Breast epithelium (tissue), 4 donors: Measurements from ENCODE around the gene BTBD19. TPM values are rescaled to one million over a fixed set of nuclear protein-coding genes. Genes with fewer than 3 reads are reported as not detected.

Experiments
- DNase-seq, 2 donors: peaks; one replicate each; pipeline ENCODE4 v3.0.0-alpha.2; 2019; ENCODE audit warnings: low spot score in 2 of 2
- H3K27ac ChIP-seq, 2 donors: fragments of 200-600 bp; sonication (generic) in 1 of 2; one replicate each; pipeline ENCODE4 v1.5.1; 2016 to 2019; ENCODE audit warnings: mild to moderate bottlenecking in 1 of 2
- H3K27me3 ChIP-seq, 2 donors: fragments of 200-600 bp; sonication (generic) in 1 of 2; one replicate each; pipeline versions ENCODE4 v1.5.1 to v1.6.0; 2017 to 2019; ENCODE audit warnings: control low read depth in 1 of 2, mild to moderate bottlenecking in 1 of 2
- H3K36me3 ChIP-seq: fragments of 200-600 bp; one replicate; pipeline ENCODE4 v1.5.1; 2019
- H3K4me1 ChIP-seq, 2 donors: fragments of 200-600 bp; sonication (generic); one replicate each; pipeline ENCODE4 v1.5.1; 2016 to 2019; ENCODE audit warnings: control low read depth in 1 of 2
- H3K4me3 ChIP-seq, 3 donors: fragments of 200-600 bp; sonication (generic); 1 replicate in 2 of 3; 2 replicates in 1 of 3; pipeline ENCODE4 v1.5.1; 2016 to 2019; ENCODE audit warnings: mild to moderate bottlenecking in 3 of 3, moderate library complexity in 2 of 3
- H3K9me3 ChIP-seq, 2 donors: fragments of 200-600 bp; sonication (generic) in 1 of 2; one replicate each; pipeline ENCODE4 v1.5.1; 2016 to 2019; ENCODE audit warnings: control low read depth in 1 of 2
- CTCF ChIP-seq, 3 donors: fragments of 450-650 bp; IDR thresholded peaks; one replicate each; pipeline ENCODE4 v1.5.1; 2016 to 2017; ENCODE audit warnings: antibody characterized with exemption in 3 of 3, mild to moderate bottlenecking in 3 of 3, moderate library complexity in 3 of 3
- POLR2A ChIP-seq: fragments of 450-650 bp; IDR thresholded peaks from one replicate; pipeline ENCODE4 v1.6.1; 2016; ENCODE audit warnings: antibody characterized with exemption, mild to moderate bottlenecking, moderate library complexity
- POLR2AphosphoS5 ChIP-seq, 3 donors: sonication (generic); formaldehyde crosslinking; IDR thresholded peaks; one replicate each; pipeline ENCODE4 v1.6.1; 2017; ENCODE audit warnings: antibody characterized with exemption in 3 of 3
- intact Hi-C: fragments of 100-400 bp; cut with DNase I; formaldehyde crosslinking; loops from one replicate; pipeline ENCODE4 v1.15.1; 2023; ENCODE audit warnings: low total_unique reads
- total RNA-seq, 3 donors: library from RNA; depleted of rRNA; stranded (reverse); fragments of >200 nt; gene quantifications; one replicate each; pipeline ENCODE4 v1.1.0, GENCODE V29; 2016

BTBD19 gene
- total RNA-seq, 3 donors from 2014 or later, result 3.8 to 7.0 (median 6.9) TPM

GRCh38 chr1:44778705-44779576, 29.4 kb upstream of the BTBD19 start:
- H3K27ac ChIP-seq, result no peak overlapping the region
- no peak overlapping the region for H3K4me3 ChIP-seq
- intact Hi-C loops, result no loop called here
- DNase-seq, result no peak
- TF ChIP-seq POLR2AphosphoS5 (IDR thresholded peaks at IDR 0.05) (no peak), CTCF (IDR thresholded peaks at IDR 0.05) (no peak), POLR2A (no peak)
- H3K4me1 ChIP-seq, result peaks cover 0 to 9% of the 10 kb centered on the region in 2 donors
- H3K27me3 ChIP-seq, result no peaks in the 10 kb centered on the region
- no peaks in the 10 kb centered on the region for H3K36me3 ChIP-seq
- H3K9me3 ChIP-seq, result no peaks in the 10 kb centered on the region

DNA sequence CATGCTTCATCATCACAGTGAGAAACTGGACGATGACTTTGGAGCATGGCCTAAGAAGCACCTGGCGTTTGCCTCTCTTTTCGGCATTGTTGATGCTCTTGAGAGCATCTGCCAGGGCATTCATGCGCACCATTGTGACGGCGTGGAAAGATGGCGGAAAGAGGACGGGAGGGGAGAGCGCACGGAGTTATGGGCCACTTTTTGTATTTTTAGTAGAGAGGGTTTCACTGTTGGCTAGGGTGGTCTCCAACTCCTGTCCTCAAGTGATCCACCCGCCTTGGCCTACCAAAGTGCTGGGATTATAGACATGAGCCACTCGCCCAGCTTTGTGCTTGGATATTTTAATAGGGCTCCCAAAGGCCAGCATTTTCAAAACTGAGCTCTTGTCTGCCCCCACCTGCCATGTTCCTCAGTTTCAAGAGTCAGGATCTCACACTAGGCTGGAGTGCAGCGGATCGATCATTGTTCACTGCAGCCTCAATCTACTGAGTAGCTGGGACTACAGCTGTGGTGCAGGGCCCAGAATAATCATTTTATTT, 27.7 kb upstream of the BTBD19 start:
- no peak overlapping the region for H3K27ac ChIP-seq
- peaks cover 0 to 13% of the 10 kb centered on the region in 2 donors for H3K4me1 ChIP-seq
- no peak for TF ChIP-seq POLR2A
- no peak for TF ChIP-seq CTCF (IDR thresholded peaks at IDR 0.05)
- no peak for TF ChIP-seq POLR2AphosphoS5 (IDR thresholded peaks at IDR 0.05)
- no peak overlapping the region for H3K4me3 ChIP-seq
- H3K27me3 ChIP-seq, result no peaks in the 10 kb centered on the region
- intact Hi-C loops, result no loop called here
- DNase-seq, result no peak
- H3K9me3 ChIP-seq, result no peaks in the 10 kb centered on the region
- no peaks in the 10 kb centered on the region for H3K36me3 ChIP-seq

DNA sequence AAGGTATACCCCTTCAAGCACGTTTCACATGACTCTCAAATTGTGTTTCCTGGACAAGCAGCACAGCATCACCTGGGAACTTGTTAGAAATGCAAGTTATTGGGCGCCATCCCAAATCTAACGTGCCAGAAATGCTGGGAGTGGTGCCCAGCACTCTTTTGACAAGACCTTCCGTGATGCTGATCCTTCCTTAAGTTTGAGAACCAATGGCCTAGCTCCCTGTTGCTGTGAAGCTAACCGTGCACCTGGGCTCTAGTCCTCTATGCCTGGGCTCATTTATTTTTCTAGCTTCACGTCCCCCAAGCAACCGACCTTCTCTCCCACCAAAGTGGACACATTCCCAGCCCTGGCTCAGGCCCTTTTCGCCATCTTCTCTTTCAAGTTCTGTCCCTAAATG, 24.6 kb upstream of the BTBD19 start:
- no peaks in the 10 kb centered on the region for H3K36me3 ChIP-seq
- TF ChIP-seq CTCF (IDR thresholded peaks at IDR 0.05) (no peak), POLR2A (no peak), POLR2AphosphoS5 (IDR thresholded peaks at IDR 0.05) (no peak)
- intact Hi-C loops, result no loop called here
- no peaks in the 10 kb centered on the region for H3K9me3 ChIP-seq
- peaks cover 0 to 12% of the 10 kb centered on the region in 2 donors for H3K4me1 ChIP-seq
- H3K27me3 ChIP-seq, result no peaks in the 10 kb centered on the region
- peak overlapping the region; percentile 45 to 68 (median 57) for H3K4me3 ChIP-seq
- no peak for DNase-seq
- peak overlapping the region; percentile 44 to 62 for H3K27ac ChIP-seq

- no peaks in the 10 kb centered on the region for H3K9me3 ChIP-seq
- DNase-seq, result no peak
- H3K4me1 ChIP-seq, result peaks cover 0 to 12% of the 10 kb centered on the region in 2 donors
- H3K27me3 ChIP-seq, result no peaks in the 10 kb centered on the region
- no peaks in the 10 kb centered on the region for H3K36me3 ChIP-seq
- H3K27ac ChIP-seq, result peak overlapping the region; percentile 44 to 62
- intact Hi-C loops, result no loop called here
- H3K4me3 ChIP-seq, result peak overlapping the region; percentile 45 to 68 (median 57)
- TF ChIP-seq CTCF (IDR thresholded peaks at IDR 0.05), result no peak
- TF ChIP-seq POLR2A, result no peak
- TF ChIP-seq POLR2AphosphoS5 (IDR thresholded peaks at IDR 0.05), result no peak
Measured at GRCh38 chr1:44784094-44785028, 24.0 kb upstream of the BTBD19 start.
